Activated T-helper 17 cell treated with anti-CD3 and anti-CD28 coated beads, Interleukin-2, amount 50 U/mL, for 72 hours (primary cell): ENCODE data around the gene UBTD2. TPM values are rescaled to one million over a fixed set of nuclear protein-coding genes. Genes with fewer than 3 reads are reported as not detected.

Experiments used
- ATAC-seq: fragments of 150-1000 bp; cut with Tn5 transposase; replicated peaks from 2 replicates; pipeline ENCODE4 v1.10.0; 2021; ENCODE audit warnings: mild to moderate bottlenecking, moderate library complexity
- H3K27ac Mint-ChIP-seq: one replicate; pipeline ENCODE4 v1.8.0; 2022; ENCODE audit warnings: mixed read lengths
- H3K27me3 Mint-ChIP-seq: one replicate; pipeline ENCODE4 v1.8.0; 2022; ENCODE audit warnings: mixed read lengths
- H3K36me3 Mint-ChIP-seq: one replicate; pipeline ENCODE4 v1.8.0; 2022; ENCODE audit warnings: low read depth, mild to moderate bottlenecking, mixed read lengths
- H3K4me1 Mint-ChIP-seq: one replicate; pipeline ENCODE4 v1.8.0; 2022; ENCODE audit warnings: mixed read lengths
- H3K4me3 Mint-ChIP-seq: one replicate; pipeline ENCODE4 v1.8.0; 2022; ENCODE audit warnings: mild to moderate bottlenecking, mixed read lengths
- H3K9me3 Mint-ChIP-seq: one replicate; pipeline ENCODE4 v1.8.0; 2022; ENCODE audit warnings: mixed read lengths
- total RNA-seq, 2 donors: library from RNA; stranded (reverse); gene quantifications; one replicate each; pipeline ENCODE4 v1.2.3, GENCODE V29; 2022

Gene UBTD2
- total RNA-seq, 2 donors from 2014 or later, result 7.7 to 8.3 TPM

DNA sequence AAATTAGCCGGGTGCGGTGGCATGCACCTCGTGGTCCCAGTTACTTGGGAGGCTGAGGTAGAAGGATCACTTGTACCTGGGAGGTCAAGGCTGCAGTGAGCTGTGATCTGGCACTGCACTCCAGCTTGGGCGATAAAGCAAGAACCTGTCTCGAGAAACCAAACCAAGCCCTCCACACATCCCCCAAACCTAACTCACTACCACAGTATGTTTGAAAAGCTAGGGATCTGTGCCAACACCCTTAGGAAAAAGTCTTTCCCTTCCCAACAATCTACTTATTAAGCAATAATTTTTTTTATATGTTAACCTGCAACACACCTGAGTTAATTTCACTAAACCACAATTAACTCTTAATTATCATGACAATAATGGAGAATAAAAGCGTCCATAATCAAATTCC, 2.2 kb downstream of the UBTD2 start:
- Mint-ChIP-seq H3K36me3 (peaks cover 3% of the 10 kb centered on the region), H3K9me3 (no peaks in the 10 kb centered on the region), H3K4me1 (peaks cover 7% of the 10 kb centered on the region), H3K4me3 (peak overlapping the region; percentile 88), H3K27ac (no peak overlapping the region), H3K27me3 (no peaks in the 10 kb centered on the region)
- ATAC-seq, result no peak

DNA sequence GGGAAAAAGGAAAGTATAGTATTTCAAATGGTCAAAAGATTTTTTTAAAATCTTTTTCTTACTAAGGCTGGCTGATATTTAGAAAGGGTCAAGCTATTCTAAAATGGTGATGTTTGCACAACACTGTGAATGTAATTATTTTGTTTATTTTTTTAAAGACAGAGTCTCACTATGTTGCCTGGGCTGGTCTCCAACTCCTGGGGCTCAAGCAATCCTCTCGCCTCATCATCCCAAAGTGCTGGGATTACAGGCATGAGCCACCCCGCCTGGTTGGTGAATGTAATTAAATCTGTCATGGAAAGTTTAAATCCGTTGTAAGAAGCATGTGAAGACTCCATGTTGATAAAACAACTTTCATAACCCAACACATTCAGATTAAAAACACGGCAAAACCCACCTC, 2.6 kb downstream of the UBTD2 start:
- Mint-ChIP-seq H3K9me3 (no peaks in the 10 kb centered on the region), H3K4me3 (peak overlapping the region; percentile 88), H3K27me3 (no peaks in the 10 kb centered on the region), H3K4me1 (peaks cover 11% of the 10 kb centered on the region), H3K27ac (no peak overlapping the region), H3K36me3 (peaks cover 7% of the 10 kb centered on the region)
- ATAC-seq, result no peak

GRCh38 chr5:172280317-172280716, 3.2 kb downstream of the UBTD2 start:
- ATAC-seq, result no peak
- Mint-ChIP-seq H3K27me3 (no peaks in the 10 kb centered on the region), H3K4me1 (peaks cover 18% of the 10 kb centered on the region), H3K36me3 (peaks cover 7% of the 10 kb centered on the region), H3K27ac (no peak overlapping the region), H3K9me3 (no peaks in the 10 kb centered on the region), H3K4me3 (no peak overlapping the region)

DNA sequence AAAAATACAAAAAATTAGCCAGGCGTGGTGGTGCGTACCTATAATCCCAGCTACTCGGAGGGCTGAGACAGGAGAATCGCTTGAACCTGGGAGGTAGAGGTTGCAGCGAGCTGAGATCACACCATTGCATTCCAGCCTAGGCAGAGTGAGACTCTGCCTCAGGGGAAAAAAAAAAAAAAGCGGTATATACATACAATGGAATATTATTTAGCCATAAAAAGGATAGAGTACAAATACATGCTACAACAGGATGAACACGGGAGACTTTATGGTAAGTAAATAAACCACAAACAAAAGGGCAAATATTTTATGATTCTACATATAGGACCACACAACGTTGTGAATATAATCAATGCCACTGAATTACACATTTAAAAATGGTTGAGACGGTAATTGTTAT, 5.2 kb downstream of the UBTD2 start:
- peaks cover 13% of the 10 kb centered on the region for H3K36me3 Mint-ChIP-seq
- ATAC-seq, result no peak
- no peaks in the 10 kb centered on the region for H3K27me3 Mint-ChIP-seq
- peaks cover 30% of the 10 kb centered on the region for H3K4me1 Mint-ChIP-seq
- H3K27ac Mint-ChIP-seq, result no peak overlapping the region
- H3K4me3 Mint-ChIP-seq, result no peak overlapping the region
- no peaks in the 10 kb centered on the region for H3K9me3 Mint-ChIP-seq

DNA sequence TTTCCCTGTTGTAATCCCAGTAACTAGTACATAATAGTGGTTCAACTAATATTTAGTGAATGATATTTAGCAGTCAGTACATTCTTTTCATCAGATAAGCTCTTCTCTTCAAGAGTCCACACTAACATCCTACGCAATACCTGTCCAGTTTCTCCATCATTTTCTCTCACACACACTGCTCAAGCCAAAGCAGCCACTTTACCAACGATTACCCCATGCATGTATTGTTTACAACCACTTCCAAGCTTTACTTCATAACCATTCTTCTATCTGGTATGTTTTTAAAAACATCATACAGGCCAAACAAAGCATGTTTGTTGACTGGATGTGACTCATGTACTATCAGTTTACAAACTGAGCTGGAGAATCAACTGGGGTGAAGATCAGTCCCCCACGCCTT, 7.3 kb downstream of the UBTD2 start:
- Mint-ChIP-seq H3K27ac (peak overlapping the region; percentile 13), H3K4me1 (peaks cover 30% of the 10 kb centered on the region), H3K36me3 (peaks cover 13% of the 10 kb centered on the region), H3K9me3 (no peaks in the 10 kb centered on the region), H3K27me3 (no peaks in the 10 kb centered on the region), H3K4me3 (peak overlapping the region; percentile 34)
- no peak for ATAC-seq

DNA sequence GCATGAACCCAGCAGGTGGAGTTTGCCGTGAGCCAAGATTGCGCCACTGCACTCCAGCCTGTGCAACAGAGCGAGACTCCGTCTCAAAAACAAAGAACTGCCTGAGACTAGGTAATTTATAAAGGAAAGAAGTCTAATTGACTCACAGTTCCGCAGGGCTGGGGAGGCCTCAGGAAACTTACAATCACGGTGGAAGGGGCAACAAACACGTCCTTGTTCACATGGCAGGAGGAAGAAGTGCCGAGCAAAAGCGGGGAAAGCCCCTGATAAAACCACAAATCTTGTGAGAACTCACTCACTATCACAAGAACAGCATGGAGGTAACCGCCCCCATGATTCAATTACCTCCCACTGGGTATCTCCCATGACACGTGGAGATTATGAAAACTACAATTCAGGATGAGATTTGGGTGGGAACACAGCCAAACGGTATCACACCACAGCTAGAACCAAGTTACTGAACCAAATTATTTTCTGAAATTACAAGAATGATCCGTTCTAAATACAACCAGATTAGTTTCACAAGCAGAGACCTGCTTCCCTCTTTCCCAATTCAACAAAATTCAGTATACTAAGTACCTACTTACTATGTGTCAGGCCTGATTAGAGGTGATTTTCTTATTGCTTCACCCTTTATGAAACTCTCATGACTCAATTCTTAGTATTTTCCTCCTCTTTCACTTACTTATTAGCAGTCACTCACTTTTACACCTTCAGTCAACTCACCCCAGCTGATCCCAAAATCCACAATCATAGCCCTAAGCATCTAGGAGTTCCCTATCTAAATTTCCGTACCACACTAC, 8.4 kb downstream of the UBTD2 start:
- Mint-ChIP-seq H3K27ac (peak overlapping the region; percentile 13), H3K4me1 (peaks cover 30% of the 10 kb centered on the region), H3K9me3 (no peaks in the 10 kb centered on the region), H3K27me3 (no peaks in the 10 kb centered on the region), H3K36me3 (peaks cover 19% of the 10 kb centered on the region), H3K4me3 (peak overlapping the region; percentile 34)
- ATAC-seq, result peak; percentile 91

GRCh38 chr5:172267943-172268342, 15.6 kb downstream of the UBTD2 start:
- Mint-ChIP-seq H3K36me3 (peaks cover 35% of the 10 kb centered on the region), H3K27me3 (no peaks in the 10 kb centered on the region), H3K27ac (no peak overlapping the region), H3K9me3 (no peaks in the 10 kb centered on the region), H3K4me3 (no peak overlapping the region), H3K4me1 (peaks cover 14% of the 10 kb centered on the region)
- ATAC-seq, result no peak

DNA sequence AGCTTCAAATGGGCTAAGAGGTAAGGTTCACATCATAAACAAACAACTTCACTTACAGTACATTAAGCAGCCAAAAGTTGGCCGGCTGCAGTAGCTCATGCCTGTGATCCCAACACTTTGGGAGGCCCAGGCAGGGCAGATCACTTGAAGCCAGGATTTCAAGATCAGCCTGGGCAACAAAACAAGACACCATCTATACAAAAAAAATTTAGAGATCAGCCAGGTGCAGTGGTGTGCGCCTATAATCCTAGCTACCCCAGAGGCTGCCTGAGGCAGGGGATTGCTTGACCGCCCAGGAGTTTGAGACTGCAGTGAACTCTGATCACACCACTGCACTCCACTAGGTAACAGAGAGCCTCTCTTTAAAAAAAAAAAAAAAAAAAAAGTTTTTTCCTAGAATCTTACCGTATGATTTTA, 16.9 kb downstream of the UBTD2 start:
- Mint-ChIP-seq H3K27me3 (no peaks in the 10 kb centered on the region), H3K4me1 (peaks cover 9% of the 10 kb centered on the region), H3K36me3 (peaks cover 35% of the 10 kb centered on the region), H3K4me3 (no peak overlapping the region), H3K9me3 (no peaks in the 10 kb centered on the region), H3K27ac (no peak overlapping the region)
- ATAC-seq, result no peak

GRCh38 chr5:172266071-172266675, 17.4 kb downstream of the UBTD2 start:
- no peak overlapping the region for H3K4me3 Mint-ChIP-seq
- no peak overlapping the region for H3K27ac Mint-ChIP-seq
- H3K36me3 Mint-ChIP-seq, result peaks cover 34% of the 10 kb centered on the region
- H3K27me3 Mint-ChIP-seq, result no peaks in the 10 kb centered on the region
- no peaks in the 10 kb centered on the region for H3K9me3 Mint-ChIP-seq
- no peak for ATAC-seq
- H3K4me1 Mint-ChIP-seq, result peaks cover 10% of the 10 kb centered on the region

DNA sequence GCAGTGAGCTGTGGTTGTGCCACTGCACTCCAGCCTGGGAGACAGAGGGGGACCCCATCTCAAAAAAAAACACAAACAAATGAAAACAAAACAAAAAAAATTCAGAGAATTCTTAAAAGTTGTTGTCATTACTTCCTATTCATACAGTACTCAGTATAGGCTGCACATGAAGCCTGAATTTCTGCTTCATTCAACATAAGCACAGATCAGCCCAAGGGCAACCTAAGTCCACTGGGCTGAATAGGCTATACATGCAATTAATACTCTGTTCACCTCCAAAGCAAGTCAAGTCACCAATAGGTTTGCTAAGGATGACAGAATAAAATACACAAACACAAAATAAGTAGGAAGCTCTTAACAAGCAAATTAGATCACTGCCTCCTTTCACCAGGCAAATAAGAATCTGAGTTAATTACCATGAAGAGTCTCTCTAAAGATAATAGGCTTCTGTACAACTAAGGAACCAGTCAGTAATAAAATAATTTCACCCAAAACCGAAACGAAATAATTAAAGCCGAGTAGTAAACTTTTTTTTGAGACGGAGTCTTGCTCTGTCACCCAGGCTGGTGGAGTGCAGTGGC, 18.7 kb downstream of the UBTD2 start:
- Mint-ChIP-seq H3K4me3 (no peak overlapping the region), H3K9me3 (no peaks in the 10 kb centered on the region), H3K4me1 (peaks cover 14% of the 10 kb centered on the region), H3K27ac (no peak overlapping the region), H3K27me3 (no peaks in the 10 kb centered on the region), H3K36me3 (peaks cover 29% of the 10 kb centered on the region)
- ATAC-seq, result no peak

DNA sequence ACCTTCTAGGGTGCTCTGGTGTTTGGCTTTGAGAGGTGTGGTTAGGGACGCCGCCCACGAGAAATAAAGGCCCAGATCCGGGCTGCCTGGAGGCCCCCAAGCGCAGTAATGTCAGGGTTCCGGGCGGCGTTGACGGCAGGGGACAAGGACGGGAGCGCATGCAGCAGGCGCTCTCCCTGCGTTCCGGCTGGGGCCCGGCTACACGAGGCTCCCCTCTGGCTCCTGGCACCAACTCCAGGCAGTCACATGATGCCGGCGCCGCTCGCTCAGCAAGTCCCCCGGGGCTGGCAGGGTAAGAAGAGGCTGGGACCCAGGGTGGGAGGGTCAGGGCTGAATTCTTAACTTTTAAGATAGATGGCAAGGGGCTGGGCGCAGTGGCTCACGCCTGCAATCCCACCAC, 28.1 kb downstream of the UBTD2 start:
- ATAC-seq, result no peak
- Mint-ChIP-seq H3K4me3 (no peak overlapping the region), H3K36me3 (peaks cover 24% of the 10 kb centered on the region), H3K9me3 (peaks cover 10% of the 10 kb centered on the region), H3K27me3 (no peaks in the 10 kb centered on the region), H3K27ac (no peak overlapping the region), H3K4me1 (no peaks in the 10 kb centered on the region)

GRCh38 chr5:172252501-172252900, 31.1 kb downstream of the UBTD2 start:
- Mint-ChIP-seq H3K4me3 (no peak overlapping the region), H3K27ac (no peak overlapping the region), H3K4me1 (peaks cover 5% of the 10 kb centered on the region), H3K9me3 (peaks cover 10% of the 10 kb centered on the region), H3K27me3 (no peaks in the 10 kb centered on the region), H3K36me3 (peaks cover 34% of the 10 kb centered on the region)
- no peak for ATAC-seq

DNA sequence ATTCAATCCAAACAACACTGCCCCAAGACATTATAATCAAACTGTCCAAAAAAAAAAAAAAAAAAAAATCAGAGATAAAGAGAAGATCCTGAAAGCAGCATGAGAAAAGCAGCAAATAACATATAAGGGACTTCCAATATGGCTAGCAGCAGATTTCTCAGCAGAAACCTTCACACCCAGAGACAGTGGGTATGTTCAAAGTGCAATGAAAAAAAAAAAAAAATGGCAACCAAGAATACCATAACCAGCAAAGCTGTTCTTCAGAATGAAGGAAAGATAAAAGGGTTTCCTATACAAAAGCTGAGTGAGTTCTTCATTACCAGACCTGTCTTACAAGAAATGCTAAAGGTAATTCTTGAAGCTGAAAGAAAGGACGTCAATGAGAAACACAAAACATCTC, 32.1 kb downstream of the UBTD2 start:
- H3K4me1 Mint-ChIP-seq, result peaks cover 12% of the 10 kb centered on the region

DNA sequence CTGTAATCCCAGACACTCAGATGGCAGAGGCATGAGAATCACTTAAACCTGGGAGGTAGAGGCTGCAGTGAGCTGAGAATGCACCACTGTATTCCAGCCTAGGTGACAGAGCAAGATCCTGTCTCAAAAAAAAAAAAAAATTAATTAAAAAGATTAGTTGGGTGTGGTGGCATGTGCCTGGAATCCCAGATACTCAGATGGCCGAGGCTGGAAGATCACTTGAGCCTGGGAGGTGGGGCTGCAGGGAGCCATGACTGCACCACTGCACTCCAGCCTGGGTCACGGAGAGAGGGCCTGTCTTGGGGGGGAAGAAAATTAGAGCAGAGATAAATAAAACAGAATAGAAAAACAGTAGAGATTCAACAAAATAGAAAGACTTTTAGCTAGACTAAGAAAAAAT, 34.9 kb downstream of the UBTD2 start:
- Mint-ChIP-seq H3K9me3 (peaks cover 10% of the 10 kb centered on the region), H3K4me3 (no peak overlapping the region), H3K4me1 (peaks cover 12% of the 10 kb centered on the region), H3K27me3 (no peaks in the 10 kb centered on the region), H3K27ac (no peak overlapping the region), H3K36me3 (peaks cover 28% of the 10 kb centered on the region)
- ATAC-seq, result no peak

More for the DNA sequence above, 32.1 kb downstream of the UBTD2 start:
- Mint-ChIP-seq H3K9me3 (peaks cover 10% of the 10 kb centered on the region), H3K4me3 (no peak overlapping the region), H3K27me3 (no peaks in the 10 kb centered on the region), H3K27ac (no peak overlapping the region), H3K36me3 (peaks cover 28% of the 10 kb centered on the region)
- no peak for ATAC-seq

DNA sequence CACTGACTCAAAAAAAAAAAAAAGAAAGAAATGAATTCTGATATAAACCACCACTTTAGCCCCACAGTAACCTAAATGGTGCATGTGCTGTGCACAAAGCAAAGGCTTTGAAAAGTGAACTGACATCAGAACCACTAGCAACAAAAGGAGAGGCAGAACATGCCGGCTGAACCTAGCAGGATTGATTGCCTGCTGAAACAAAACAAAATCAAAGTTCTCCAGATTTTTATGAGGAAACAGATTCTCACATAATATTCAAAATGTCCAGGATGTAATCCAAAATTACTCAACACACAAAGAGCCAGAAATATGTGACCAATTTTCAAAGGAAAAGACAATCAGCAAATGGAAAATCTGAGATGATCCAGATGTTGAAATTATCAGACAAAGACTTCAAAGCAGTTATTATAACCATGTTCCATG, 37.9 kb downstream of the UBTD2 start:
- Mint-ChIP-seq H3K36me3 (peaks cover 27% of the 10 kb centered on the region), H3K27ac (no peak overlapping the region), H3K4me1 (peaks cover 17% of the 10 kb centered on the region), H3K9me3 (peaks cover 3% of the 10 kb centered on the region), H3K27me3 (no peaks in the 10 kb centered on the region), H3K4me3 (no peak overlapping the region)
- no peak for ATAC-seq
